K562 (cell line): ENCODE results near the gene CBL.

Source experiments
- BMI1 ChIP-seq: fragments of 150-350 bp; IDR thresholded peaks from 2 replicates; pipeline ENCODE4 v1.6.1; 2014; ENCODE audit warnings: low read length
- E2F1 ChIP-seq: sonication (generic); formaldehyde crosslinking; IDR thresholded peaks from 2 replicates; pipeline ENCODE4 v1.8.1; 2023; ENCODE audit warnings: mild to moderate bottlenecking, missing genetic modification reagents, moderate library complexity
- HMG20A ChIP-seq: fragments of 450-650 bp; formaldehyde crosslinking; conservative IDR thresholded peaks from 2 replicates; pipeline ENCODE4 v1.4.0; 2020; ENCODE audit warnings: mild to moderate bottlenecking, mixed read lengths
- JUND ChIP-seq, 2 experiments: IDR thresholded peaks; 2 replicates in 1 of 2; 3 replicates in 1 of 2; pipeline ENCODE4 v1.6.1; 2011; ENCODE audit warnings: borderline replicate concordance in 2 of 2, low read depth in 2 of 2, low read length in 2 of 2, improper control_type of control experiment in 1 of 2, missing biosample characterization in 1 of 2, missing genetic modification characterization in 1 of 2, missing genetic modification reagents in 1 of 2
- SIN3A ChIP-seq, 2 experiments: fragments of 150-350 bp in 1 of 2; IDR thresholded peaks; 2 replicates each; pipeline ENCODE4 v1.6.1; 2011 to 2016; ENCODE audit warnings: borderline replicate concordance in 2 of 2, low read depth in 2 of 2, low read length in 2 of 2, mild to moderate bottlenecking in 2 of 2, moderate library complexity in 2 of 2; ENCODE audit not compliant: control insufficient read depth in 1 of 2
- SMC3 ChIP-seq: conservative IDR thresholded peaks from 2 replicates; pipeline ENCODE4 v1.6.1; 2011; ENCODE audit warnings: low read depth, low read length, improper control_type of control experiment; ENCODE audit not compliant: insufficient read depth
- TEAD1 ChIP-seq, 2 experiments: fragments of 450-650 bp in 1 of 2; sonication (generic) in 1 of 2; formaldehyde crosslinking; IDR thresholded peaks; 2 replicates each; pipeline versions ENCODE4 v1.4.0 to v1.8.0; 2020 to 2022; ENCODE audit warnings: mild to moderate bottlenecking in 2 of 2, missing genetic modification reagents in 1 of 2
- U2AF2 ChIP-seq: fragments of 200-400 bp; formaldehyde crosslinking; optimal IDR thresholded peaks from 2 replicates; pipeline ENCODE3; 2017; ENCODE audit warnings: low read depth, mild to moderate bottlenecking, low read length
- ZMIZ1 ChIP-seq, 2 experiments: fragments of 150-350 bp in 1 of 2; IDR thresholded peaks; 2 replicates each; pipeline ENCODE4 v1.6.1; 2012 to 2016; ENCODE audit warnings: low read depth in 2 of 2, low read length in 2 of 2, mild to moderate bottlenecking in 1 of 2, moderate library complexity in 1 of 2
- ZNF140 ChIP-seq: fragments of 250-450 bp; sonication (Bioruptor Pico); IDR thresholded peaks from 2 replicates; pipeline ENCODE4 v1.8.0; 2021; ENCODE audit warnings: moderate library complexity, mild to moderate bottlenecking, inconsistent platforms

- TF ChIP-seq E2F1 (no peak), ZMIZ1 (IDR thresholded peaks at IDR 0.05; ENCODE audit: low read depth in 2 of 2, low read length in 2 of 2) (no peak), TEAD1 (CRISPR knock-in tag; IDR thresholded peaks at IDR 0.05) (no peak), SMC3 (no peak), U2AF2 (no peak), HMG20A (CRISPR knock-in tag) (no peak), SIN3A (IDR thresholded peaks at IDR 0.05; ENCODE audit: borderline replicate concordance in 2 of 2, control insufficient read depth in 1 of 2, low read depth in 2 of 2, low read length in 2 of 2) (no peak), ZNF140 (no peak), BMI1 (no peak), JUND (IDR thresholded peaks at IDR 0.05; ENCODE audit: borderline replicate concordance, low read depth, low read length) (no peak), JUND (tag; IDR thresholded peaks at IDR 0.05; ENCODE audit: borderline replicate concordance, low read depth, low read length) (no peak)
Measured at GRCh38 chr11:119195680-119196079, 10.5 kb upstream of the CBL start.
